Liver (tissue), 9 donors: ENCODE measurements around the gene CEP83. TPM values are rescaled to one million over a fixed set of nuclear protein-coding genes. Genes with fewer than 3 reads are reported as not detected.
A peak's percentile ranks its signal among the peaks of the same experiment; 100 is the strongest.

ENCODE experiments used
- DNase-seq: peaks from one replicate; pipeline ENCODE4 v3.0.0-alpha.2; 2017; ENCODE audit warnings: low spot score
- H3K27ac ChIP-seq, 2 donors: one replicate each; pipeline ENCODE4 v1.7.0; 2013; ENCODE audit warnings: inconsistent platforms in 2 of 2, low read length in 2 of 2, control low read depth in 1 of 2, low read depth in 1 of 2, mild to moderate bottlenecking in 1 of 2
- H3K27me3 ChIP-seq, 4 donors: one replicate each; pipeline versions ENCODE4 v1.6.1 to v1.7.0; 2013; ENCODE audit warnings: low read length in 3 of 4, inconsistent platforms in 1 of 4, mild to moderate bottlenecking in 1 of 4, moderate library complexity in 1 of 4; ENCODE audit not compliant: control insufficient read depth in 4 of 4, insufficient read depth in 4 of 4
- H3K36me3 ChIP-seq, 4 donors: one replicate each; pipeline versions ENCODE4 v1.6.1 to v1.7.0; 2013; ENCODE audit warnings: low read length in 3 of 4, mild to moderate bottlenecking in 3 of 4, low read depth in 1 of 4, moderate library complexity in 1 of 4; ENCODE audit not compliant: control insufficient read depth in 4 of 4, insufficient read depth in 3 of 4
- H3K4me1 ChIP-seq, 4 donors: one replicate each; pipeline versions ENCODE4 v1.6.1 to v1.7.0; 2013; ENCODE audit warnings: low read length in 3 of 4, mild to moderate bottlenecking in 3 of 4, moderate library complexity in 1 of 4; ENCODE audit not compliant: control insufficient read depth in 4 of 4, insufficient read depth in 4 of 4
- H3K4me3 ChIP-seq, 3 donors: one replicate each; pipeline versions ENCODE4 v1.6.1 to v1.7.0; 2013; ENCODE audit warnings: low read length in 3 of 3, control low read depth in 1 of 3, low read depth in 1 of 3, mild to moderate bottlenecking in 1 of 3
- H3K9ac ChIP-seq, 2 donors: one replicate each; pipeline ENCODE4 v1.7.0; 2013; ENCODE audit warnings: low read length in 2 of 2, mild to moderate bottlenecking in 2 of 2, moderate library complexity in 2 of 2, control low read depth in 1 of 2, low read depth in 1 of 2
- H3K9me3 ChIP-seq, 4 donors: one replicate each; pipeline versions ENCODE4 v1.6.1 to v1.7.0; 2013; ENCODE audit warnings: low read length in 3 of 4; ENCODE audit not compliant: control insufficient read depth in 4 of 4
- EGR1 ChIP-seq, 2 donors: IDR thresholded peaks; 2 replicates each; pipeline ENCODE4 v1.6.1; 2016 to 2018; ENCODE audit warnings: antibody characterized with exemption in 2 of 2, low read depth in 2 of 2
- FOXA1 ChIP-seq: IDR thresholded peaks from 2 replicates; pipeline ENCODE4 v1.6.1; 2016; ENCODE audit warnings: antibody characterized with exemption
- FOXA2 ChIP-seq: IDR thresholded peaks from 2 replicates; pipeline ENCODE4 v1.6.1; 2016; ENCODE audit warnings: antibody characterized with exemption
- GABPA ChIP-seq, 2 donors: IDR thresholded peaks in 1 of 2; conservative IDR thresholded peaks in 1 of 2; 2 replicates each; pipeline ENCODE4 v1.6.1; 2016; ENCODE audit warnings: antibody characterized with exemption in 2 of 2, mild to moderate bottlenecking in 1 of 2, moderate library complexity in 1 of 2
- HNF4A ChIP-seq, 2 donors: conservative IDR thresholded peaks; 2 replicates each; pipeline ENCODE4 v1.6.1; 2016; ENCODE audit warnings: antibody characterized with exemption in 2 of 2, mild to moderate bottlenecking in 2 of 2
- HNF4G ChIP-seq: IDR thresholded peaks from 2 replicates; pipeline ENCODE4 v1.6.1; 2016; ENCODE audit warnings: antibody characterized with exemption
- NR2F2 ChIP-seq: IDR thresholded peaks from 2 replicates; pipeline ENCODE4 v1.6.1; 2016; ENCODE audit warnings: antibody characterized with exemption
- RXRA ChIP-seq, 2 donors: IDR thresholded peaks; 2 replicates each; pipeline ENCODE4 v1.6.1; 2017 to 2018; ENCODE audit warnings: antibody characterized with exemption in 2 of 2, mild to moderate bottlenecking in 1 of 2
- SP1 ChIP-seq: IDR thresholded peaks from 2 replicates; pipeline ENCODE4 v1.6.1; 2018; ENCODE audit warnings: antibody characterized with exemption, mild to moderate bottlenecking
- TAF1 ChIP-seq: conservative IDR thresholded peaks from 2 replicates; pipeline ENCODE4 v1.6.1; 2016; ENCODE audit warnings: antibody characterized with exemption, mild to moderate bottlenecking
- YY1 ChIP-seq: IDR thresholded peaks from 2 replicates; pipeline ENCODE4 v1.6.1; 2016; ENCODE audit warnings: antibody characterized with exemption, mild to moderate bottlenecking
- WGBS: extraction: QIAGEN DNeasy Blood & Tissue Kit; methylation state at CpG from one replicate; pipeline ENCODE4 v1.1.7; 2013; 5-methylcytosine and 5-hydroxymethylcytosine counted together
- polyA plus RNA-seq, 2 donors: library from polyadenylated mRNA; stranded (reverse) in 1 of 2; unstranded in 1 of 2; fragments of 200-250 nt in 1 of 2; fragments of >200 nt in 1 of 2; fragmentation: Nextera tagmentation in 1 of 2; extraction: Ambion mirVana in 1 of 2; gene quantifications; one replicate each; pipeline versions ENCODE4 v1.2.1 to v1.2.3, GENCODE V29; 2013 to 2015
- total RNA-seq, 2 donors: library from RNA; depleted of rRNA; stranded (reverse); fragments of >200 nt; gene quantifications; one replicate each; pipeline ENCODE4 v1.2.3, GENCODE V29; 2014
- TF ChIP-seq, protein P1 (sequence below): IDR thresholded peaks from 2 replicates; pipeline ENCODE4 v1.6.1; 2016; ENCODE audit warnings: antibody characterized with exemption, mild to moderate bottlenecking
- TF ChIP-seq, protein P2 (sequence below): IDR thresholded peaks from 2 replicates; pipeline ENCODE4 v1.6.1; 2016; ENCODE audit warnings: antibody characterized with exemption
- TF ChIP-seq, protein P3 (sequence below): fragments of 150-350 bp; IDR thresholded peaks from 2 replicates; pipeline ENCODE4 v1.5.1; 2017; ENCODE audit warnings: improper control_type of control experiment, low read depth, low read length; ENCODE audit not compliant: missing input control
- TF ChIP-seq, protein P4 (sequence below): IDR thresholded peaks from 2 replicates; pipeline ENCODE4 v1.6.1; 2016; ENCODE audit warnings: antibody characterized with exemption
- donor health status: healthy.
- donor health status: healthy.
- donor health status: healthy.
- donor health status: healthy.
- donor health status: healthy.

Gene CEP83
- total and polyA plus RNA-seq, 4 donors = 1.9 to 8.4 (median 5.2) TPM

DNA sequence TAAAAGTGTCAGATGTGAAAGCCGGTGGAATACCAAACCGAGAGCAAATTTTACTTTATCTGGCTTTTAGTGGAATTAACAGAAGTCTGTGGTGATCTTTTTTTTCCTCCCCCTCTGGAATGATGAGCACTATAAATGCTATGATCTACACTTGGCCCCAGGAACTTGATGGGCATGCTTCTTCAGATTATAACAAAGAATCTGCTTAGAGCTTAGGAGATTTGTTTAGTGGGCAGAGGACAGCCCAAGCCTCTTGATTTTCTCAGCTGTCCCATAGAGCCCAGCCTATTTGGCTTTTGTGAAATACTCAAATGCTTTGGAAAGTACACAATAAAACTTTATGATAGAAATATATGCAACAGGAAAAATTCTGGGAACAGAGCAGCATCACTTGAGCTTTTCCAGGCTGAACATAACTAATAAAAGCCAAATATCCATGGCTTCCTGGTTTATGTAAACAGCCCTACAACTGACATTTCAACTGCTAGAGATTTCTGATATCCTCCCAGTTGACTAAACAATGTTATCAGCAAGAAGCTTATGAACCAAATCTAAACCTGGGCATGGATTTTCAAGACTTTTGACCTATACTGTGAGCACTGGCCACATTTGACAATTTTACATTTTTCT is 161.7 kb downstream of the CEP83 start:
- Histone ChIP-seq H3K9me3 (no peaks in the 10 kb centered on the region), H3K4me3 (no peak overlapping the region), H3K27me3 (no peaks in the 10 kb centered on the region), H3K27ac (no peak overlapping the region), H3K9ac (no peak overlapping the region), H3K4me1 (no peaks in the 10 kb centered on the region), H3K36me3 (peaks cover 0 to 6% (median 0%) of the 10 kb centered on the region in 4 donors)
- 85% methylated on average over 2 of the region's 2 CpGs for WGBS
- TF ChIP-seq, protein P1, sequence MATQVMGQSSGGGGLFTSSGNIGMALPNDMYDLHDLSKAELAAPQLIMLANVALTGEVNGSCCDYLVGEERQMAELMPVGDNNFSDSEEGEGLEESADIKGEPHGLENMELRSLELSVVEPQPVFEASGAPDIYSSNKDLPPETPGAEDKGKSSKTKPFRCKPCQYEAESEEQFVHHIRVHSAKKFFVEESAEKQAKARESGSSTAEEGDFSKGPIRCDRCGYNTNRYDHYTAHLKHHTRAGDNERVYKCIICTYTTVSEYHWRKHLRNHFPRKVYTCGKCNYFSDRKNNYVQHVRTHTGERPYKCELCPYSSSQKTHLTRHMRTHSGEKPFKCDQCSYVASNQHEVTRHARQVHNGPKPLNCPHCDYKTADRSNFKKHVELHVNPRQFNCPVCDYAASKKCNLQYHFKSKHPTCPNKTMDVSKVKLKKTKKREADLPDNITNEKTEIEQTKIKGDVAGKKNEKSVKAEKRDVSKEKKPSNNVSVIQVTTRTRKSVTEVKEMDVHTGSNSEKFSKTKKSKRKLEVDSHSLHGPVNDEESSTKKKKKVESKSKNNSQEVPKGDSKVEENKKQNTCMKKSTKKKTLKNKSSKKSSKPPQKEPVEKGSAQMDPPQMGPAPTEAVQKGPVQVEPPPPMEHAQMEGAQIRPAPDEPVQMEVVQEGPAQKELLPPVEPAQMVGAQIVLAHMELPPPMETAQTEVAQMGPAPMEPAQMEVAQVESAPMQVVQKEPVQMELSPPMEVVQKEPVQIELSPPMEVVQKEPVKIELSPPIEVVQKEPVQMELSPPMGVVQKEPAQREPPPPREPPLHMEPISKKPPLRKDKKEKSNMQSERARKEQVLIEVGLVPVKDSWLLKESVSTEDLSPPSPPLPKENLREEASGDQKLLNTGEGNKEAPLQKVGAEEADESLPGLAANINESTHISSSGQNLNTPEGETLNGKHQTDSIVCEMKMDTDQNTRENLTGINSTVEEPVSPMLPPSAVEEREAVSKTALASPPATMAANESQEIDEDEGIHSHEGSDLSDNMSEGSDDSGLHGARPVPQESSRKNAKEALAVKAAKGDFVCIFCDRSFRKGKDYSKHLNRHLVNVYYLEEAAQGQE = no peak
- TF ChIP-seq, protein P2, sequence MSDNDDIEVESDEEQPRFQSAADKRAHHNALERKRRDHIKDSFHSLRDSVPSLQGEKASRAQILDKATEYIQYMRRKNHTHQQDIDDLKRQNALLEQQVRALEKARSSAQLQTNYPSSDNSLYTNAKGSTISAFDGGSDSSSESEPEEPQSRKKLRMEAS = no peak
- TF ChIP-seq EGR1 (IDR thresholded peaks at IDR 0.05; ENCODE audit: low read depth in 2 of 2) = no peak
- TF ChIP-seq, protein P3, sequence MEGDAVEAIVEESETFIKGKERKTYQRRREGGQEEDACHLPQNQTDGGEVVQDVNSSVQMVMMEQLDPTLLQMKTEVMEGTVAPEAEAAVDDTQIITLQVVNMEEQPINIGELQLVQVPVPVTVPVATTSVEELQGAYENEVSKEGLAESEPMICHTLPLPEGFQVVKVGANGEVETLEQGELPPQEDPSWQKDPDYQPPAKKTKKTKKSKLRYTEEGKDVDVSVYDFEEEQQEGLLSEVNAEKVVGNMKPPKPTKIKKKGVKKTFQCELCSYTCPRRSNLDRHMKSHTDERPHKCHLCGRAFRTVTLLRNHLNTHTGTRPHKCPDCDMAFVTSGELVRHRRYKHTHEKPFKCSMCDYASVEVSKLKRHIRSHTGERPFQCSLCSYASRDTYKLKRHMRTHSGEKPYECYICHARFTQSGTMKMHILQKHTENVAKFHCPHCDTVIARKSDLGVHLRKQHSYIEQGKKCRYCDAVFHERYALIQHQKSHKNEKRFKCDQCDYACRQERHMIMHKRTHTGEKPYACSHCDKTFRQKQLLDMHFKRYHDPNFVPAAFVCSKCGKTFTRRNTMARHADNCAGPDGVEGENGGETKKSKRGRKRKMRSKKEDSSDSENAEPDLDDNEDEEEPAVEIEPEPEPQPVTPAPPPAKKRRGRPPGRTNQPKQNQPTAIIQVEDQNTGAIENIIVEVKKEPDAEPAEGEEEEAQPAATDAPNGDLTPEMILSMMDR = no peak
- TF ChIP-seq NR2F2 = peak; percentile 49
- no peak for DNase-seq

- no peak overlapping the region for H3K27ac ChIP-seq
- H3K9ac ChIP-seq = no peak overlapping the region
- DNase-seq = no peak
- no peak overlapping the region for H3K4me3 ChIP-seq
- TF ChIP-seq RXRA (IDR thresholded peaks at IDR 0.05) (no peak), HNF4A (conservative IDR thresholded peaks at IDR 0.05) (no peak), HNF4G (no peak), FOXA2 (no peak), SP1 (no peak), EGR1 (IDR thresholded peaks at IDR 0.05; ENCODE audit: low read depth in 2 of 2) (no peak), FOXA1 (no peak), GABPA (IDR thresholded peaks at IDR 0.05 in 1 of 2, conservative IDR thresholded peaks at IDR 0.05 in 1 of 2) (no peak), YY1 (no peak), TAF1 (no peak), NR2F2 (no peak)
- TF ChIP-seq, protein P4, sequence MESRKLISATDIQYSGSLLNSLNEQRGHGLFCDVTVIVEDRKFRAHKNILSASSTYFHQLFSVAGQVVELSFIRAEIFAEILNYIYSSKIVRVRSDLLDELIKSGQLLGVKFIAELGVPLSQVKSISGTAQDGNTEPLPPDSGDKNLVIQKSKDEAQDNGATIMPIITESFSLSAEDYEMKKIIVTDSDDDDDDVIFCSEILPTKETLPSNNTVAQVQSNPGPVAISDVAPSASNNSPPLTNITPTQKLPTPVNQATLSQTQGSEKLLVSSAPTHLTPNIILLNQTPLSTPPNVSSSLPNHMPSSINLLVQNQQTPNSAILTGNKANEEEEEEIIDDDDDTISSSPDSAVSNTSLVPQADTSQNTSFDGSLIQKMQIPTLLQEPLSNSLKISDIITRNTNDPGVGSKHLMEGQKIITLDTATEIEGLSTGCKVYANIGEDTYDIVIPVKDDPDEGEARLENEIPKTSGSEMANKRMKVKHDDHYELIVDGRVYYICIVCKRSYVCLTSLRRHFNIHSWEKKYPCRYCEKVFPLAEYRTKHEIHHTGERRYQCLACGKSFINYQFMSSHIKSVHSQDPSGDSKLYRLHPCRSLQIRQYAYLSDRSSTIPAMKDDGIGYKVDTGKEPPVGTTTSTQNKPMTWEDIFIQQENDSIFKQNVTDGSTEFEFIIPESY = no peak
- H3K36me3 ChIP-seq = peaks cover 0 to 6% (median 0%) of the 10 kb centered on the region in 4 donors
- 91% methylated on average over 6 of the region's 6 CpGs for WGBS
- H3K27me3 ChIP-seq = no peaks in the 10 kb centered on the region
- no peaks in the 10 kb centered on the region for H3K4me1 ChIP-seq
- no peaks in the 10 kb centered on the region for H3K9me3 ChIP-seq
Observed at GRCh38 chr12:94297096-94297699, 162.5 kb downstream of the CEP83 start.
